SK-MEL-5 (cell line): ENCODE measurements around the gene JMJD6. TPM values are rescaled to one million over a fixed set of nuclear protein-coding genes. Genes with fewer than 3 reads are reported as not detected.

Experiments
- DNase-seq: peaks from one replicate; pipeline ENCODE4 v3.0.0-alpha.2; 2016; ENCODE audit warnings: low read depth, low spot score
- in situ Hi-C: cut with HindIII; loops from 2 replicates; pipeline ENCODE4 v1.10.0; 2016; ENCODE audit warnings: low sequenced_read_pairs, high pct_unique_total_duplicates, low pct_unique_long_range_greater_than_20kb
- total RNA-seq: library from RNA; depleted of rRNA; stranded (reverse); fragments of >200 nt; shearing (Covaris generic); gene quantifications from 2 replicates; pipeline ENCODE4 v1.2.3, GENCODE V29; 2014

The JMJD6 gene
- total RNA-seq, 1 experiment from 2014 or later, result 46.1 TPM

- no peak for DNase-seq
- in situ Hi-C loops, result no loop called here
Measured at GRCh38 chr17:76696763-76697701, 29.4 kb downstream of the JMJD6 start.

- in situ Hi-C loops, result no loop called here
- DNase-seq, result no peak
Measured at GRCh38 chr17:76695059-76695831, 31.2 kb downstream of the JMJD6 start.

GRCh38 chr17:76691379-76692191 lies 34.8 kb downstream of the JMJD6 start:
- in situ Hi-C loops, result no loop called here
- DNase-seq, result no peak

GRCh38 chr17:76690596-76691280 lies 35.7 kb downstream of the JMJD6 start:
- in situ Hi-C loops, result no loop called here
- DNase-seq, result no peak

GRCh38 chr17:76689859-76690258 lies 36.5 kb downstream of the JMJD6 start:
- DNase-seq, result no peak
- in situ Hi-C loops, result no loop called here

- in situ Hi-C loops, result no loop called here
- DNase-seq, result no peak
Measured at GRCh38 chr17:76688165-76688622, 38.2 kb downstream of the JMJD6 start.

GRCh38 chr17:76687298-76688164 lies 38.9 kb downstream of the JMJD6 start:
- no peak for DNase-seq
- in situ Hi-C loops, result no loop called here

- in situ Hi-C loops, result no loop called here
- DNase-seq, result no peak
Measured at GRCh38 chr17:76686538-76687297, 39.7 kb downstream of the JMJD6 start.

GRCh38 chr17:76685846-76686245 lies 40.6 kb downstream of the JMJD6 start:
- DNase-seq, result no peak
- in situ Hi-C loops, result no loop called here

GRCh38 chr17:76685366-76685765 lies 41.0 kb downstream of the JMJD6 start:
- in situ Hi-C loops, result no loop called here
- DNase-seq, result no peak

- in situ Hi-C loops, result no loop called here
- no peak for DNase-seq
Measured at GRCh38 chr17:76684756-76685155, 41.6 kb downstream of the JMJD6 start.

GRCh38 chr17:76683921-76684745 lies 42.3 kb downstream of the JMJD6 start:
- DNase-seq, result no peak
- in situ Hi-C loops, result no loop called here

GRCh38 chr17:76683011-76683755 lies 43.2 kb downstream of the JMJD6 start:
- in situ Hi-C loops, result no loop called here
- DNase-seq, result no peak

GRCh38 chr17:76682296-76682695 lies 44.1 kb downstream of the JMJD6 start:
- in situ Hi-C loops, result no loop called here
- no peak for DNase-seq
